ENCODE measurements around the gene EGFLAM. TPM values are rescaled to one million over a fixed set of nuclear protein-coding genes. Genes with fewer than 3 reads are reported as not detected.

The EGFLAM gene
- total and polyA plus RNA-seq, 9 of the 15 experiments (the other 6 are each of a cell fraction or from before 2014, with no cell fraction given): 0.09 to 2.5 (median 1.0) TPM

- TF ChIP-seq, protein P1, sequence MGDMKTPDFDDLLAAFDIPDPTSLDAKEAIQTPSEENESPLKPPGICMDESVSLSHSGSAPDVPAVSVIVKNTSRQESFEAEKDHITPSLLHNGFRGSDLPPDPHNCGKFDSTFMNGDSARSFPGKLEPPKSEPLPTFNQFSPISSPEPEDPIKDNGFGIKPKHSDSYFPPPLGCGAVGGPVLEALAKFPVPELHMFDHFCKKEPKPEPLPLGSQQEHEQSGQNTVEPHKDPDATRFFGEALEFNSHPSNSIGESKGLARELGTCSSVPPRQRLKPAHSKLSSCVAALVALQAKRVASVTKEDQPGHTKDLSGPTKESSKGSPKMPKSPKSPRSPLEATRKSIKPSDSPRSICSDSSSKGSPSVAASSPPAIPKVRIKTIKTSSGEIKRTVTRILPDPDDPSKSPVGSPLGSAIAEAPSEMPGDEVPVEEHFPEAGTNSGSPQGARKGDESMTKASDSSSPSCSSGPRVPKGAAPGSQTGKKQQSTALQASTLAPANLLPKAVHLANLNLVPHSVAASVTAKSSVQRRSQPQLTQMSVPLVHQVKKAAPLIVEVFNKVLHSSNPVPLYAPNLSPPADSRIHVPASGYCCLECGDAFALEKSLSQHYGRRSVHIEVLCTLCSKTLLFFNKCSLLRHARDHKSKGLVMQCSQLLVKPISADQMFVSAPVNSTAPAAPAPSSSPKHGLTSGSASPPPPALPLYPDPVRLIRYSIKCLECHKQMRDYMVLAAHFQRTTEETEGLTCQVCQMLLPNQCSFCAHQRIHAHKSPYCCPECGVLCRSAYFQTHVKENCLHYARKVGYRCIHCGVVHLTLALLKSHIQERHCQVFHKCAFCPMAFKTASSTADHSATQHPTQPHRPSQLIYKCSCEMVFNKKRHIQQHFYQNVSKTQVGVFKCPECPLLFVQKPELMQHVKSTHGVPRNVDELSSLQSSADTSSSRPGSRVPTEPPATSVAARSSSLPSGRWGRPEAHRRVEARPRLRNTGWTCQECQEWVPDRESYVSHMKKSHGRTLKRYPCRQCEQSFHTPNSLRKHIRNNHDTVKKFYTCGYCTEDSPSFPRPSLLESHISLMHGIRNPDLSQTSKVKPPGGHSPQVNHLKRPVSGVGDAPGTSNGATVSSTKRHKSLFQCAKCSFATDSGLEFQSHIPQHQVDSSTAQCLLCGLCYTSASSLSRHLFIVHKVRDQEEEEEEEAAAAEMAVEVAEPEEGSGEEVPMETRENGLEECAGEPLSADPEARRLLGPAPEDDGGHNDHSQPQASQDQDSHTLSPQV (IDR thresholded peaks at IDR 0.05): 0 out of 2 replicates have a peak, but pooled peaks have one; percentile 23
- TF ChIP-seq SIN3A (IDR thresholded peaks at IDR 0.05; ENCODE audit: borderline replicate concordance in 2 of 2, control insufficient read depth in 1 of 2, low read depth in 2 of 2, low read length in 2 of 2) (no peak), KLF10 (CRISPR knock-in tag; IDR thresholded peaks at IDR 0.05) (no peak), BHLHE40 (IDR thresholded peaks at IDR 0.05; ENCODE audit: low read length) (0 out of 2 replicates have a peak, but pooled peaks have one; percentile 44), MED1 (CRISPR knock-in tag; IDR thresholded peaks at IDR 0.05; ENCODE audit: borderline replicate concordance) (no peak), SPI1 (IDR thresholded peaks at IDR 0.05; ENCODE audit: borderline replicate concordance, low read depth, low read length) (no peak), NFIX (CRISPR knock-in tag; IDR thresholded peaks at IDR 0.05; ENCODE audit: low read depth) (no peak), PATZ1 (CRISPR knock-in tag; IDR thresholded peaks at IDR 0.05; ENCODE audit: borderline replicate concordance) (no peak), PHB (CRISPR knock-in tag; IDR thresholded peaks at IDR 0.05) (no peak), BMI1 (IDR thresholded peaks at IDR 0.05; ENCODE audit: low read length) (no peak), ETV1 (tag; conservative IDR thresholded peaks at IDR 0.05; ENCODE audit: low read depth) (no peak; the same call in 1 of the 2 replicates), CEBPG (CRISPR knock-in tag; IDR thresholded peaks at IDR 0.05) (peak; percentile 65), CEBPG (tag; conservative IDR thresholded peaks at IDR 0.05 in 1 of 2, IDR thresholded peaks at IDR 0.05 in 1 of 2) (peak; percentile 77 to 88), ZNF766 (CRISPR knock-in tag; conservative IDR thresholded peaks at IDR 0.05) (no peak), CC2D1A (IDR thresholded peaks at IDR 0.05) (no peak)
- TF ChIP-seq, protein P2, sequence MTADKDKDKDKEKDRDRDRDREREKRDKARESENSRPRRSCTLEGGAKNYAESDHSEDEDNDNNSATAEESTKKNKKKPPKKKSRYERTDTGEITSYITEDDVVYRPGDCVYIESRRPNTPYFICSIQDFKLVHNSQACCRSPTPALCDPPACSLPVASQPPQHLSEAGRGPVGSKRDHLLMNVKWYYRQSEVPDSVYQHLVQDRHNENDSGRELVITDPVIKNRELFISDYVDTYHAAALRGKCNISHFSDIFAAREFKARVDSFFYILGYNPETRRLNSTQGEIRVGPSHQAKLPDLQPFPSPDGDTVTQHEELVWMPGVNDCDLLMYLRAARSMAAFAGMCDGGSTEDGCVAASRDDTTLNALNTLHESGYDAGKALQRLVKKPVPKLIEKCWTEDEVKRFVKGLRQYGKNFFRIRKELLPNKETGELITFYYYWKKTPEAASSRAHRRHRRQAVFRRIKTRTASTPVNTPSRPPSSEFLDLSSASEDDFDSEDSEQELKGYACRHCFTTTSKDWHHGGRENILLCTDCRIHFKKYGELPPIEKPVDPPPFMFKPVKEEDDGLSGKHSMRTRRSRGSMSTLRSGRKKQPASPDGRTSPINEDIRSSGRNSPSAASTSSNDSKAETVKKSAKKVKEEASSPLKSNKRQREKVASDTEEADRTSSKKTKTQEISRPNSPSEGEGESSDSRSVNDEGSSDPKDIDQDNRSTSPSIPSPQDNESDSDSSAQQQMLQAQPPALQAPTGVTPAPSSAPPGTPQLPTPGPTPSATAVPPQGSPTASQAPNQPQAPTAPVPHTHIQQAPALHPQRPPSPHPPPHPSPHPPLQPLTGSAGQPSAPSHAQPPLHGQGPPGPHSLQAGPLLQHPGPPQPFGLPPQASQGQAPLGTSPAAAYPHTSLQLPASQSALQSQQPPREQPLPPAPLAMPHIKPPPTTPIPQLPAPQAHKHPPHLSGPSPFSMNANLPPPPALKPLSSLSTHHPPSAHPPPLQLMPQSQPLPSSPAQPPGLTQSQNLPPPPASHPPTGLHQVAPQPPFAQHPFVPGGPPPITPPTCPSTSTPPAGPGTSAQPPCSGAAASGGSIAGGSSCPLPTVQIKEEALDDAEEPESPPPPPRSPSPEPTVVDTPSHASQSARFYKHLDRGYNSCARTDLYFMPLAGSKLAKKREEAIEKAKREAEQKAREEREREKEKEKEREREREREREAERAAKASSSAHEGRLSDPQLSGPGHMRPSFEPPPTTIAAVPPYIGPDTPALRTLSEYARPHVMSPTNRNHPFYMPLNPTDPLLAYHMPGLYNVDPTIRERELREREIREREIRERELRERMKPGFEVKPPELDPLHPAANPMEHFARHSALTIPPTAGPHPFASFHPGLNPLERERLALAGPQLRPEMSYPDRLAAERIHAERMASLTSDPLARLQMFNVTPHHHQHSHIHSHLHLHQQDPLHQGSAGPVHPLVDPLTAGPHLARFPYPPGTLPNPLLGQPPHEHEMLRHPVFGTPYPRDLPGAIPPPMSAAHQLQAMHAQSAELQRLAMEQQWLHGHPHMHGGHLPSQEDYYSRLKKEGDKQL (CRISPR knock-in tag; IDR thresholded peaks at IDR 0.05; ENCODE audit: borderline replicate concordance): no peak
- TF ChIP-seq, protein P3, sequence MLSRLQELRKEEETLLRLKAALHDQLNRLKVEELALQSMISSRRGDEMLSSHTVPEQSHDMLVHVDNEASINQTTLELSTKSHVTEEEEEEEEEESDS (CRISPR knock-in tag; IDR thresholded peaks at IDR 0.05): no peak
These were observed 124.5 kb downstream of the EGFLAM start (continued) for GRCh38 chr5:38382898-38383297.

Measured in K562 (cell line).